ENCODE data around the gene ZNF217.
"Not testable (repeated sequence)": the region's sequence is repeated elsewhere in the genome, so short reads cannot be mapped to it uniquely, and the experiment has no call there.

ZNF217 gene

DNA sequence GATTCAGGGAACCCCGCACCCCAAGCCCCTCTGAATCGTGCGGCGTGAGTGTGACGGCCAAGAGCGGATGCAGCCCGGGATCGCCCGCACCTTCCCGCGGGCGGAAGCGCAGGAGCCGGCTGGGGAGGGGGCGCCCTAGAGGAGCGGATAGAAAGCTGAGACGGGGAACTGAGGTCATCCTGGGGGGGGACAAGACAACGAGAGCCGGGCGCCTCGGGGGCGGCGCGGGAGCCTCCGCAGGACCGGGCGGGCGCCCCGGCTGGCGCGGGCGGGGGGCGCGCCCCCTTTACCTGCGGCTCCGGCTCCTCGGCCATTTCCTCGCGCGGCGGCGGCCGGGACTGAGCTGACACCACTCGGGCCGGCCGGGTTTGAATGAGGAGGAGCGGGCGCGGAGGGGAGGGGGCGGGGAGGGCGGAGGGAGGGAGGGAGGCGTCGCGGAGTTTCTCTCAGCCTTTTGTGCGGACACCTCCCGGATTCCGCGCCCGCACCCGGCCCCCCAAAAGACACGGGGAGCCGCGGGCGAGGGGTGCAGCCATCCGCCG, at the start of gene ZNF217:
Gene ZNF217, minus strand, starts transcription at position 374 of the 542 bp plus-strand sequence. CDS start 11,013 bp downstream, outside the sequence.
- peak; percentile 73 to 87 (median 83) for DNase-seq

DNA sequence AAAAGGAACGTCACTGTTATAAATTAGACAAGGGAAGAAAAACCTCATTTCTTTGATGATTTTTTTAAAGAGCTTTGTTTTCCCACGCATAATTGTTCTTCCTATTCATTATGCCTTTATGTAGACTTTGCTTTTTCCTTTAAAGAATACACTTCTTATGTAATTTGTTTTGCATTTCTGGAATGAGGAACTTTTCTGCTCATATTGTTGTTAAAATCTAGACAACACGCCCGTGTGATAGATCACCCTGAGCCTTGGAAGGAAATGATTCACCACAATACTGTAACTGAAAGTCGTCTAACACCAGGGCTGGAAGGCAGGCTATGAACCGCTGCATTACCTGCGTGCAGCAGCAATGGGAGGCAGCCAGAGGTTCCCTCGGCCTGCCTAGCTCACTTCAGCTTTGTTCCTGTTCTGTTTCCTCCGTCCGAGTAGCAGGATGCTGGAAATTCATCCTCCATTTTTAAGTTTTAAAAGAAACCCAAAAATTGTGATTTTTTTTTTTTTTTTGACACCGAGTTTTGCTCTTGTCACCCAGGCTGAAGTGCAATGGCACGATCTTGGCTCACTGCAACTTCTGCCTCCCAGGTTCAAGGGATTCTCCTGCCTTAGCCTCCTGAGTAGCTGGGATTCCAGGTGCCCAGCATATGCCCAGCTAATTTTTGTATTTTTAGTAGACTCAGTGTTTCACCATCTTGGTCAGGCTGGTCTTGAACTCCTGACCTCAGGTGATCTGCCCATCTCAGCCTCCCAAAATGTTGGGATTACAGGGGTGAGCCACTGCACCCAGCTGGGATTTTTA, 49.6 kb upstream of the ZNF217 start:
- peak; percentile 78 to 91 (median 90) for DNase-seq

DNA sequence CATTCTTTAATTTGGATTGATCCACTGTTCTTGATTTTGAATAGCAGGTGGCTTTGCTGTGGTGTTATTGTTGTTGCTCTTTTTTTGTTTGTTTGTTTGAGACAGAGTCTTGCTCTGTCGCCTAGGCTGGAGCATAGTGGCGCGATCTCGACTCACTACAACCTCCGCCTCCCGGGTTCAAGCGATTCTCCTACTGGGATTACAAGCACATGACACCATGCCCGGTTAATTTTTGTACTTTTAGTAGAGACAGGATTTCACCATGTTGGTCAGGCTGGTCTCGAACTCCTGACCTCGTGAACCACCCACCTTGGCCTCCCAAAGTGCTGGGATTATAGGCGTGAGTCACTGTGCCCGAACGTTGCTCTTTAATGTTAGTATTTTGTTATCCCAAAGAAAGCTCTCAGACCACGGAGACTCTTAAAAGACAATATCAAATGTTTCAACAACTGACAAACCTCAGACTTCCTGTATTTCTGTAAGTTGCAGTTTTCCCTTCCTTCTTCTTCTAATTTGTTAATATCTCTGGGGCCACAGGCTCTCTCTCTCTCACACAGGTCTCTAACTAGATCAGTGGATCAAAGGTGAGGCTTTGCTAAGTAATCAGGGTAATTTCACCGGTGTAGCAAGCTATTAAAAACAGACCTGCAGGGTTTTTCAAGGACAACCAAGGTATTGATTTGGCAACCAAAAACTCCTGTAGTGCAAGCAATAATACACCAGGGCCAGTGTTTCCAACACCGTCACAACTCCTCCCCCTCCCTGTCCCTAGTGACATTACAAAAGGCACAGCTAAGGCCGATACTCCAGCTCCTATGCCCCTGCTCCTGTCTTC, 48.8 kb upstream of the ZNF217 start:
- peak; percentile 66 to 71 (median 68) for DNase-seq

DNA sequence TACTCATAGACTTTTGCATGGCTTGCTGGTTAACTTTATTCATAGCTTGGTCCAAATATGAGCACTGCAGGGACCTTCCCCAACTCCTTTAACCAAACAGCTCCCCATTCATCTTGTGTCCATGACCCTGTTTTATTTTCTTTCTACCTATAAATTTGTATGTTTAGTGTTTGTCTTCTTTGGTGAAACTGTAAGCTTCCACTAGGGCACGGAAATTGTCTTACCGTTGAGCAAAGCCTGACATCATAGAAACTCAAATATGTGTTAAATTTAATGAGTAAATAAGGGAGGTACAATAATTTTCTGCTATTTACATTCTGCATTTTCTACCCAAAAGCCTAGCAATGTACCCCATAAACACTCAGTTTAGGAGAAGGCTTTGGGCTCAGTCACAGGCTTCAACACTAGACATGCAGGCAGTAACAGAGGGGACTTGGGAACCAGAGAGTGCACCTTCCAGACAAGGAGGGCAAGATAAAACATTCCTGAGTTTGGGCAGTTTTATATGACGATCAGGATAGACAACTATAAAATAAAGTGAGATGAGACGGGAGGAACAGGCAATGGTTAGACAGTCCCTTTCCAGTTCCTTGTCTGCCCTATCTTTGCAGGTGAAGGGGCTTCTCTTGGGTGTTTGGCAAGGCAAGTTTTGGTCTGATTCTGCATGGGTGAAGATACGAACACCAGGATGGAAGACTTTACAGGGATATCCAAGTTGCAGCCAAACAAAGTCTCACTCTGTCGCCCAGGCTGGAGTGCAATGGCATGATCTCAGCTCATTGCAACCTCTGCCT, 46.2 kb upstream of the ZNF217 start:
- no peak for DNase-seq

DNA sequence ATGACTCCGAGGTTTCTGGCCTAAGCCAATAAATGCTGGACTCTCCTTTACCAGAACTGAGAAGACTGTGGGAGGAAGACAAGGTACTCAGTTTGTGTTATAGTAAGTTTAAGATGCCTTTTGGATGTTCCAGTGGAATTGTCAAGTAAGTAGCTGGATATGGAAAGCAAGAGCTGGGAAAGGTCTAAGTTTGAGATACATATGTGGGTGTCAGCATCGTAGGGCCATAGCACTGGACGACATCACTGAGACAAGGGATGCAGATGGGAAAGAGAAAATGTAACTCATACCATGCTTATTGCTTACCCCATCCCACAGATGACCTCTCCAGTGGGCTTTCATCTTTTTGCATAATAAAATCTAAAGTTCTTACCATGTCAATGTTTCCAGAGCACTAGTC, 45.5 kb upstream of the ZNF217 start:
- DNase-seq, result no peak

DNA sequence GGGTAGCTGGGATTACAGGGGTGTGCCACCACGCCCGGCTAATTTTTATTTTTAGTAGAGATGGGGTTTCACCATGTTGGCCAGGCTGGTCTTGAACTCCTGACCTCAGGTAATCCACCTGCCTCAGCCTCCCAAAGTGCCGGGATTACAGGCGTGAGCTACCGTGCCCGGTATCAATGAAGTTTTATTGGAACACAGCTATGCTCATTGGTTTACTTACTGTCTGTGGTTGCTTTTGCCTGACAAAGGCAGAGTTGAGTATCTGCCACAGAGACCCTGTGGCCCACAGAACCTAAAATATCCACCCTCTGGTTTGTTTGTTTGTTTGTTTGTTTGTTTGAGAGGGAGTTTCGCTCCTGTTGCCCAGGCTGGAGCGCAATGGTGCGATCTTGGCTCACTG, 43.7 kb upstream of the ZNF217 start:
- not testable (repeated sequence) for DNase-seq

DNA sequence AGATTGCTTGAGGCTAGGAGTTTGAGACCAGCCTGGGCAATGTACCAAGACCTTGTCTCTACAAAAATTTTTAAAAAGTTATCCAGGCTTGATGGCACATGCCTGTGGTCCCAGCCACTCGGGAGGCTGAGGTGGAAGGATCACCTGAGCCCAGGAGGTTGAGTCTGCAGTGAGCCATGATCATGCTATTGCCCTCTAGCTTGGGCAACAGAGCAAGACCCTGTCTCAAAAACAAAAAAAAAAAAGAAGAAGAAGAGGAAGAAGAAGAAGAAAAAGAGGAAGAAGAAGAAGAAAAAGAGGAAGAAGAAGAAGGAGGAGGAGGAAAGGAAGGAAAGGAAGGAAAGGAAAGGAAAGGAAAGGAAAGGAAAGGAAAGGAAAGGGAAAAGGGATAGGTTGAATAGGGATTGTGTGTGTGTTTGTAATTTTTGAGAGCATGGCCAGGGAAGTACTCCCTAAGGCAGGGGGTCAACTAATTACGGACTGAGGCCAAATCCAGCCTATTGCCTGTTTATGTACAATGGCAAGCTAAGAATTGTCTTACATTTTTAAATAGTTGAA, 43.0 kb upstream of the ZNF217 start:
- no peak for DNase-seq

DNA sequence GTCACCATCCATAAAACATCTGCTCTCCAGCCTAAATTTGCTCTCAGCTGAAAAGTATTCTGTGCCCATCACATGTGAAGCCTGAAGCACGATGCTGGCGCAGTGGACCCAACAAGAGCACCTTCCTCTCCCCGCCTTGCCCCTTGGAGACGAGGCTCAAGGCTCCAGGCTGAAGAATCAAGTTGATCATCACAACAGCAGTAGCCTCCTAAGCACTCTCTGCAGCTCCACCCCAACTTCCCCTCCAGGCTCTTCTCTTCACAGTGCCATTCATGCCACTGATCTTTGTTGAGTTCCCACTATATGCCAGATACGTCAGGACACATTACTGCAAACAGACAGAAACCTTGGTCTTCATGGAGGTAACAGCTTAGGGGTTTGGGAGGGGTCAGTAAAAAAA, 41.6 kb upstream of the ZNF217 start:
- DNase-seq, result peak in 2 of 3 donors; percentile 26 to 32

DNA sequence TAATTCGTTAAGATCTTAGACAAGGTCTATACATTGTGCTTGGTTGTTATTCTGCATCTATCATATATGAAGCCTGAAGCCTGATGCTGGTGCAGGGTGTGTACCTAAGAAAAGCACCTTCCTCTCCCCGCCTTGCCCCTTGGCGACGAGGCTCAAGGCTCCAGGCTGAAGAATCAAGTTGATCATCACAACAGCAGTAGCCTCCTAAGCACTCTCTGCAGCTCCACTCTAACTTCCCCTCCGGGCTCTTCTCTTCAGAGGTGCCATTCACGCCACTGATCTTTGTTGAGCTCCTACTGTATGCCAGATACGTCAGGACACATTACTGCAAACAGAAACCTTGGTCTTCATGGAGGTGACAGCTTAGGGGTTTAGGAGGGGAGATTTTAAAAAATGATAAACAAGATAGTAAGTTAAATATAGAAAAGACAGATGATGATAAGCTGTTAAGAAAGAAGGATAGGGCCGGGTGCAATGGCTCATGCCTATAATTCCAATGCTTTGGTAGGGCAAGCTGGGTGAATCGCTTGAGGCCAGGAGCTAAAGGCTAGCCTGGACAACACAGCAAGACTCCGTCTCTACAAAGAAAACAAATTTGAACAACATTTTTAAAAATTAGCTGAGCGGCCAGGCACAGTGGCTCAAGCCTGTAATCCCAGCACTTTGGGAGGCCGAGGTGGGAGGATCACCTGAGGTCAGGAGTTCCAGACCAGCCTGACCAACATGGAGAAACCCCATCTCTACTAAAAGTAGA, 38.4 kb upstream of the ZNF217 start:
- peak in 2 of 3 donors; percentile 39 to 44 for DNase-seq

DNA sequence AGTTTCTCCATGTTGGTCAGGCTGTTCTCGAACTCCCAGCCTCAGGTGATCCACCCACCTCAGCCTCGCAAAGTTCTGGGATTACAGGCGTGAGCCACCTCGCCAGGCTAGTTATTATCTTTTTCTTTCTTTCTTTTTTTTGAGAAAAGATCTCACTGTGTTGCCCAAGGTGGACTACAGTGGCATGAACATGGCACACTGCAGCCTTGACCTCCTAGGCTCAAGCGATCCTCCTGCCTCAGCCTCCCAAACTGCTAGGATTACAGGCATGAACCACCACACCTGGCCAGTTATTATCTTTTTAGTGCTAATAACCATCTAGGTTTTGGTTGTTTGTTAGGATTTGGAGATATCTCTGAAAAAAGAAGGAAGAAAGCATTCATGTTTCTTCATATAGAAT, 35.8 kb upstream of the ZNF217 start:
- no peak for DNase-seq

DNA sequence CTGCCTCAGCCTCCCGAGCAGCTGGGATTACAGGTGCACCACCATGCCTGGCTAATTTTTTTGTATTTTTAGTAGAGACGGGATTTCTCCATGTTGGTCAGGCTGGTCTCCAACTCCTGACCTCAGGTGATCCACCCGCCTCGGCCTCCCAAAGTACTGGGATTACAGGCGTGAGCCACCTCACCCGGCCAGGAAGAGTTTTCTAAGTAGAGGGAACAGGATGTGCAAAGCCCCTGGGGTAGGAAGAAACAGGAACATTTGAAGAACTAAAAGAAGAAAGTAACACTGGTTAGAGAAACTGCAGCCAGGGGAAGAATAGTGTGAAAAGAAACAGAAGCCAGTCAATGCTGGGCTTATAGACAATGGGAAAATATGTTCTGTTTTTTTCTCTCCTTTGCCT, 35.1 kb upstream of the ZNF217 start:
- DNase-seq, result not testable (repeated sequence)

DNA sequence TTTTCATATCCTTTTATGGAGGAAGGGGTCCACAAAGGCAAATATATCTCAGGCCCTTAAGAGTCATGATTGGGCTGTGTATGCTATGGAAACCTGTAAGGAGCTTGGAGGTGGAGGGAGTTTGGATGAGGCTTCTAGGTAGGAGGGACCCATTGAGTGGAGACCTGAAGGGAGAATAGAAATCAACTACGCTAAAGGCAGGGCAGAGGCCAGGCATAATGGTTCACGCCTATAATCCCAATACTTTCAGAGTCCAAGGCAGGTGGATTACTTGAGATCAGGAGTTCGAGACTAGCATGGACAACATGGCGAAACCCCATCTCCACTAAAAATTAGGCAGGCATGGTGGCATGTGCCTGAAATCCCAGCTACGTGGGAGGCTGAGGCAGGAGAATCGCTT, 34.4 kb upstream of the ZNF217 start:
- no peak for DNase-seq

DNA sequence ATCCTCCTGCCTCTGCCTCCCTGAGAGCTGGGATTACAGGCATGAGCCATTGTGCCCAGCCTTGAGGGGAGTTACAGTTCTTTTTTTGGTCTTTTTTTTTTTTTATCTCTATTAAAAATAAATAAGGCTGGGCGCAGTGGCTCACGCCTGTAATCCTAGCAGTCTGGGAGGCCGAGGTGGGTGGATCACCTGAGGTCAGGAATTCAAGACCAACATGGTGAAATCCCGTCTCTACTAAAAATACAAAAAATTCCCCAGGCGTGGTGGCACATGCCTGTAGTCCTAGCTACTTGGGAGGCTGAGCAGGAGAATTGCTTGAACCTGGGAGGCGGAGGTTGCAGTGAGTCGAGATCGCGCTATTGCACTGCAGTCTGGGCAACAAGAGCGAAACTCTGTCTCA, 33.4 kb upstream of the ZNF217 start:
- not testable (repeated sequence) for DNase-seq

DNA sequence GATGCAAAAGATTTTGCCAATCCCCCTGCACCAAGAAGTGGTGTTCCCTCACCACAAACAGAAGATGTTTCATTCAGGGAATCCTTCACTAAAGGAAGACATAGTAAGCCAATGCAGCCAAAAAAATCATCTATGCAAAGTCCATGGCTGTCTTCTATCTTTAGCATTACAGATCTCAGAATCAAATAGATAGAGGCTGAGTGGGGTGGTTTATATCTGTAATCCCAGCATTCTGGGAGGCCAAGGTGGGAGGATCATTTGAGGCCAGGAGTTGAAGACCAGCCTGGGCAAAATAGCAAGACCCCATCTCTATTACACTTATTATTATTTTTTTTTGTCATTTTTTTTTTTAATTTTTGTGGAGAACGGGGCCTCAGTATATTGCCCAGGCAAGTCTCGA, 32.9 kb upstream of the ZNF217 start:
- DNase-seq, result no peak

DNA sequence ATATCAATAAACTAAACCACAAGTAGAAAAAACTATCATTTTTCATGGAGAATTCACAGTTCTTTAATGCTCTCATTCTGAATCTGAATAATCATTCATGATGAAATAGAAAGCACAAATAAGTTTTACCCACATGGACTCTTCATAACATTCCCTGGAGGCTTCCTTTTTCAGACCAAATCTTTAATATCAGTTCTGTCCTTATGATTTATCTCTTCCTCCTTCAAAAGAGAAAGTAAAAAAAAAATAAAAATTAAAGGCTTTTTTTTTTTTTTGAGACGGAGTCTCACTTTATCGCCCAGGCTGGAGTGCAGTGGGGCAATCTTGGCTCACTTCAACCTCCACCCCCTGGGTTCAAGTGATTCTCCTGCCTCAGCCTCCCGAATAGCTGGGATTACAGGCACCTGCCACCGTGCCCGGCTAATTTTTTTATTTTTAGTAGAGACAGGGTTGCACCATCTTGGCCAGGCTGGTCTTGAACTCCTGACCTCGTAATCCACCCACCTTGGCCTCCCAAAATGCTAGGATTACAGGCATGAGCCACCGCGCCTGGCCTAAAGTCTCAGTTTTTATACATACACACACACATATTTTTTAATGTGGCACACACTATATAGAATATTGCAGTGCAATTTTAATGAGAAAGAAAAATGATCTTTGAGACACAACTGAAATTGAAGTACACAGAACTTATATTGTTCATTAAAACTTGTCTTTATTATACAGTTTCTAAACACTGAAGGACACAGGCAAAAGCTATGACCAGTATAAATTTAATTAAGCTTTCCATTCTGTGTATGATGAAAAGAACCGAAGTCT, 31.9 kb upstream of the ZNF217 start:
- DNase-seq, result peak in 2 of 3 donors; percentile 38 to 54

DNA sequence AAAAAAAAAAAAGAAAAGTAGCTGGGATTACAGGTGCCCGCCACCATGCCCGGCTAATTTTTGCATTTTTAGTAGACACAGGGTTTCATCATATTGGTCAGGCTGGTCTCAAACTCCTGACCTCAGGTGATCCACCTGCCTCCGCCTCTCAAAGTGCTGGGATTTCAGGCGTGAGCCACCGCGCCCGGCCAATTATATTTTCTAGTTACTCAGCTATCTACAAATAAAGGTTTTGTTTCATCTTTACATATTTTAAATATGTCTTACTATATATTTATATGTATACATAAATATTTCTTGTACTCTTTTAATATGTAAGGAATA, 31.2 kb upstream of the ZNF217 start:
- DNase-seq, result not testable (repeated sequence)

DNA sequence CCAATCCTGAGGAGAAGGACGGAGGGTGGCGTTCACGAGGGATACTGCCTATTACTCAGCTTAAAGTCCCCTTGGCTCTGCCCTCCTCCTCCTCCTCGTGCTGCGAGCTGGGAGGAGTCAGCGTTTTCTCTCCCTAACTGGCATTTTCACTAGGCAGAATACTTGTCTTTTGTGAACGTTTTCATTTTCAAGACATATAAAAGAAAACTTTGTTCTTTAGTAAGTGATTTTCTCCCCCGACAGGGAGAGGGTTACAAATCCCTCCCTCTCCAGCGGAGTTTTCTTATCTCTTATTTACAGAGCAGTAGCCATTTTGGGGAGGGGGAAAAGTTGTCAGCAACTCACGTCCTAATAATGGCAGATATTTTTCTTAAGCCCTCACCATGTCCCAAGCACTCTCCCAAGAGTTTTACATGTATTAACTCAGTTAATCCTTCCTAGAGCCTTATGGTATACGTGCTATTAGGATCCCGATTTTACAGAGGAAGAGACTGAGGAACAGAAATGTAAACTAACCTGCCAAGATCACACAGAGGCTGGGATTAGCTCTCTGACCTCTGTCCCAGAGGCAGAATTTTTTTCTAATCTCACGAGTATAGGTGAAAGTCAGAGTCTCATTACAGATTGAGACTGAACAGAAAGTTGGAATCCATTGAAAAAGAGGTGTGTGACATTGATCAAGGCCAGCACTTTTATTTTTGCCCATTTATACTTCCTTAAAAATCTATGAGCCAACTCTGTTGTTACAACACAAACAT, 30.0 kb upstream of the ZNF217 start:
- peak; percentile 90 to 91 (median 91) for DNase-seq

DNA sequence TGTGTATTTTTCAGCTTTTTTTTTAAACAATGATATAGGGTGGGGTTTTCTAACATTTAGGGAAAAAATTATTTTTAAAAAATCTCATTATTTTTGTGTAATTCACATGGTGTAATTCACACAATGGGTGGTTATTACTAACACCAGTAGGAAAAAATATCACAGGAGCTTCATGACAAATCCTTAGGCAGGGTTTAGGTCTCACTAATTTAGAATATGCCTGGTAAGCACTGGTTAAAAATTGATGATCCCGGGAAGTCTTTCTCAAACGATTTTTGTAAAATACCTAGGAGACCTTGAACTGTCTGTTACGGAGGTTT, 29.5 kb upstream of the ZNF217 start:
- no peak for DNase-seq

DNA sequence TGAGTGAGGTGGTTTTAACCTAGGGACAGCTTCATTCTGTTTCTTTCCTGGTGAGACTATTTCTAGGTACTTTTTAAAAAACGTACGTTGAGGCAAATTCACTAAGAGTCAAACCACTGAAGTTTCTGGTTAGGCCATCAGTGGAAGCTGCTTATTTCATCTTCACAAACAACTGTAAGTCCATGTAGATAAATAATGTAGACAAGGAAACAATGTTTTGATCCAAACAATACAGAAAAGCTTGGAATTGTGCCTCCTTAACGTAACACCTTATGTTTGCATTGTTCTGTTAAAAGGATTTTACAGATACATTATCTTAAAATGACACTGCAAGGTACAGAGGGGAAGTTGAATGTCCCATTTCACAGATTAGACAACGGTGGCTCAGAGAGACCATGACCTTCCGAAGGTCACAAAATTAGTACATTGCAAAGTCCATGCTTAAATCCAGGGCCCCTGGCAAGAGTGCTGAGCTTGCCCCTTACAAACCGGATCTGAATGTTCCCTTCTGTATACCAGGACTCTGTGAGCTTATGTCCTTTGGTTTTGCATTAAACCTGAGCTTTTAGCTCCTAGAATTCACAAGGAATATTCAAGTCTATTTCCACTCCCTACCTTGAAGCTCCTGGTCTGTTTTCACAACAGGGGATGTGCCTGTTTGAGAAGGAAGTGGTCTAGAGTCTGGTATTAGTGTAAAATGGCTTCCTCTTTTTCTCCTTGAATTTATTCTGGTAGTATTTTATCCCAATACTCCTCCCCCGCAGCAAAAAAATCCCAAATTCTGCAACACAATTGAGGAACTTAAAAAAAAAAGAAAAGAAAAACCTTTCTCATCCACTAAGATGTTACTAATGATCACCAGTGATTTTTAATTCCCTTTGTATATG, 28.9 kb upstream of the ZNF217 start:
- DNase-seq, result peak; percentile 91 to 98 (median 97)

Data from suppressor macrophage treated with lipopolysaccharide for 1 hour (primary cell).